Liver (tissue), 9 donors: ENCODE measurements around the gene TMEM236. TPM values are rescaled to one million over a fixed set of nuclear protein-coding genes. Genes with fewer than 3 reads are reported as not detected.

Experiments
- DNase-seq: peaks from one replicate; pipeline ENCODE4 v3.0.0-alpha.2; 2017; ENCODE audit warnings: low spot score
- H3K27ac ChIP-seq, 2 donors: one replicate each; pipeline ENCODE4 v1.7.0; 2013; ENCODE audit warnings: inconsistent platforms in 2 of 2, low read length in 2 of 2, control low read depth in 1 of 2, low read depth in 1 of 2, mild to moderate bottlenecking in 1 of 2
- H3K27me3 ChIP-seq, 4 donors: one replicate each; pipeline versions ENCODE4 v1.6.1 to v1.7.0; 2013; ENCODE audit warnings: low read length in 3 of 4, inconsistent platforms in 1 of 4, mild to moderate bottlenecking in 1 of 4, moderate library complexity in 1 of 4; ENCODE audit not compliant: control insufficient read depth in 4 of 4, insufficient read depth in 4 of 4
- H3K36me3 ChIP-seq, 4 donors: one replicate each; pipeline versions ENCODE4 v1.6.1 to v1.7.0; 2013; ENCODE audit warnings: low read length in 3 of 4, mild to moderate bottlenecking in 3 of 4, low read depth in 1 of 4, moderate library complexity in 1 of 4; ENCODE audit not compliant: control insufficient read depth in 4 of 4, insufficient read depth in 3 of 4
- H3K4me1 ChIP-seq, 4 donors: one replicate each; pipeline versions ENCODE4 v1.6.1 to v1.7.0; 2013; ENCODE audit warnings: low read length in 3 of 4, mild to moderate bottlenecking in 3 of 4, moderate library complexity in 1 of 4; ENCODE audit not compliant: control insufficient read depth in 4 of 4, insufficient read depth in 4 of 4
- H3K4me3 ChIP-seq, 3 donors: one replicate each; pipeline versions ENCODE4 v1.6.1 to v1.7.0; 2013; ENCODE audit warnings: low read length in 3 of 3, control low read depth in 1 of 3, low read depth in 1 of 3, mild to moderate bottlenecking in 1 of 3
- H3K9ac ChIP-seq, 2 donors: one replicate each; pipeline ENCODE4 v1.7.0; 2013; ENCODE audit warnings: low read length in 2 of 2, mild to moderate bottlenecking in 2 of 2, moderate library complexity in 2 of 2, control low read depth in 1 of 2, low read depth in 1 of 2
- H3K9me3 ChIP-seq, 4 donors: one replicate each; pipeline versions ENCODE4 v1.6.1 to v1.7.0; 2013; ENCODE audit warnings: low read length in 3 of 4; ENCODE audit not compliant: control insufficient read depth in 4 of 4
- ATF3 ChIP-seq: IDR thresholded peaks from 2 replicates; pipeline ENCODE4 v1.6.1; 2016; ENCODE audit warnings: antibody characterized with exemption
- FOXA1 ChIP-seq: IDR thresholded peaks from 2 replicates; pipeline ENCODE4 v1.6.1; 2016; ENCODE audit warnings: antibody characterized with exemption
- FOXA2 ChIP-seq: IDR thresholded peaks from 2 replicates; pipeline ENCODE4 v1.6.1; 2016; ENCODE audit warnings: antibody characterized with exemption
- HNF4A ChIP-seq, 2 donors: conservative IDR thresholded peaks; 2 replicates each; pipeline ENCODE4 v1.6.1; 2016; ENCODE audit warnings: antibody characterized with exemption in 2 of 2, mild to moderate bottlenecking in 2 of 2
- JUND ChIP-seq, 2 donors: IDR thresholded peaks; 2 replicates each; pipeline ENCODE4 v1.6.1; 2016; ENCODE audit warnings: antibody characterized with exemption in 2 of 2
- MAX ChIP-seq: IDR thresholded peaks from 2 replicates; pipeline ENCODE4 v1.6.1; 2016; ENCODE audit warnings: antibody characterized with exemption
- RXRA ChIP-seq, 2 donors: IDR thresholded peaks; 2 replicates each; pipeline ENCODE4 v1.6.1; 2017 to 2018; ENCODE audit warnings: antibody characterized with exemption in 2 of 2, mild to moderate bottlenecking in 1 of 2
- SP1 ChIP-seq: IDR thresholded peaks from 2 replicates; pipeline ENCODE4 v1.6.1; 2018; ENCODE audit warnings: antibody characterized with exemption, mild to moderate bottlenecking
- YY1 ChIP-seq: IDR thresholded peaks from 2 replicates; pipeline ENCODE4 v1.6.1; 2016; ENCODE audit warnings: antibody characterized with exemption, mild to moderate bottlenecking
- WGBS: extraction: QIAGEN DNeasy Blood & Tissue Kit; methylation state at CpG from one replicate; pipeline ENCODE4 v1.1.7; 2013; 5-methylcytosine and 5-hydroxymethylcytosine counted together
- polyA plus RNA-seq, 2 donors: library from polyadenylated mRNA; stranded (reverse) in 1 of 2; unstranded in 1 of 2; fragments of 200-250 nt in 1 of 2; fragments of >200 nt in 1 of 2; fragmentation: Nextera tagmentation in 1 of 2; extraction: Ambion mirVana in 1 of 2; gene quantifications; one replicate each; pipeline versions ENCODE4 v1.2.1 to v1.2.3, GENCODE V29; 2013 to 2015
- total RNA-seq, 2 donors: library from RNA; depleted of rRNA; stranded (reverse); fragments of >200 nt; gene quantifications; one replicate each; pipeline ENCODE4 v1.2.3, GENCODE V29; 2014
- TF ChIP-seq, protein P1 (sequence below): fragments of 150-350 bp; IDR thresholded peaks from 2 replicates; pipeline ENCODE4 v1.5.1; 2017; ENCODE audit warnings: improper control_type of control experiment, low read depth, low read length; ENCODE audit not compliant: missing input control
- TF ChIP-seq, protein P2 (sequence below): IDR thresholded peaks from 2 replicates; pipeline ENCODE4 v1.6.1; 2016; ENCODE audit warnings: antibody characterized with exemption, mild to moderate bottlenecking
- donor health status: healthy.
- donor health status: healthy.
- donor health status: healthy.
- donor health status: healthy.
- donor health status: healthy.

TMEM236 gene
- total and polyA plus RNA-seq, 4 donors: 0.07 to 0.28 (median 0.12) TPM

DNA sequence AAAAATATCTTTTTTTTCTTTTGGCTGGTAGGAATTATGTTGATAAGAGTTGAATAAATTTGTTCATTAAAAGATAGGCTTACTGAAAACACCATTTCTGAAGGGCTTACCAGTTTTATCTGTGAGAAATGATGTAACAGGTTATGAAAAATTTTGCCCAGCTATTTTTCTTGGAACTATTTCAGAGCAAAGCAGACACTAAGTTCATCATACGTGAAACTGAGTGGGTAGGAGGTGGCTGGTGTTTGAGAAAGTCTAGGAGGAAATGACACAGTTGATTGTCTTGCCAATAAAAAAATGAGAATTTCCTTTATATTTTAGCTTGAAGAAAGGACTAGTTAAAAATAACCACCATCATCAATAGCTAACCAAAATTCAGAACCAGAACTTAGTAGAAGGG, 51.0 kb downstream of the TMEM236 start:
- H3K27ac ChIP-seq: no peak overlapping the region
- H3K9me3 ChIP-seq: no peaks in the 10 kb centered on the region
- no peak for DNase-seq
- WGBS: 30% methylated on average over 1 of the region's 1 CpG
- H3K36me3 ChIP-seq: no peaks in the 10 kb centered on the region
- no peaks in the 10 kb centered on the region for H3K4me1 ChIP-seq
- no peak overlapping the region for H3K9ac ChIP-seq
- H3K4me3 ChIP-seq: no peak overlapping the region
- H3K27me3 ChIP-seq: no peaks in the 10 kb centered on the region
- TF ChIP-seq SP1 (no peak), RXRA (IDR thresholded peaks at IDR 0.05) (no peak), FOXA1 (no peak), YY1 (no peak), HNF4A (conservative IDR thresholded peaks at IDR 0.05) (no peak)
- TF ChIP-seq, protein P1, sequence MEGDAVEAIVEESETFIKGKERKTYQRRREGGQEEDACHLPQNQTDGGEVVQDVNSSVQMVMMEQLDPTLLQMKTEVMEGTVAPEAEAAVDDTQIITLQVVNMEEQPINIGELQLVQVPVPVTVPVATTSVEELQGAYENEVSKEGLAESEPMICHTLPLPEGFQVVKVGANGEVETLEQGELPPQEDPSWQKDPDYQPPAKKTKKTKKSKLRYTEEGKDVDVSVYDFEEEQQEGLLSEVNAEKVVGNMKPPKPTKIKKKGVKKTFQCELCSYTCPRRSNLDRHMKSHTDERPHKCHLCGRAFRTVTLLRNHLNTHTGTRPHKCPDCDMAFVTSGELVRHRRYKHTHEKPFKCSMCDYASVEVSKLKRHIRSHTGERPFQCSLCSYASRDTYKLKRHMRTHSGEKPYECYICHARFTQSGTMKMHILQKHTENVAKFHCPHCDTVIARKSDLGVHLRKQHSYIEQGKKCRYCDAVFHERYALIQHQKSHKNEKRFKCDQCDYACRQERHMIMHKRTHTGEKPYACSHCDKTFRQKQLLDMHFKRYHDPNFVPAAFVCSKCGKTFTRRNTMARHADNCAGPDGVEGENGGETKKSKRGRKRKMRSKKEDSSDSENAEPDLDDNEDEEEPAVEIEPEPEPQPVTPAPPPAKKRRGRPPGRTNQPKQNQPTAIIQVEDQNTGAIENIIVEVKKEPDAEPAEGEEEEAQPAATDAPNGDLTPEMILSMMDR: no peak
- TF ChIP-seq, protein P2, sequence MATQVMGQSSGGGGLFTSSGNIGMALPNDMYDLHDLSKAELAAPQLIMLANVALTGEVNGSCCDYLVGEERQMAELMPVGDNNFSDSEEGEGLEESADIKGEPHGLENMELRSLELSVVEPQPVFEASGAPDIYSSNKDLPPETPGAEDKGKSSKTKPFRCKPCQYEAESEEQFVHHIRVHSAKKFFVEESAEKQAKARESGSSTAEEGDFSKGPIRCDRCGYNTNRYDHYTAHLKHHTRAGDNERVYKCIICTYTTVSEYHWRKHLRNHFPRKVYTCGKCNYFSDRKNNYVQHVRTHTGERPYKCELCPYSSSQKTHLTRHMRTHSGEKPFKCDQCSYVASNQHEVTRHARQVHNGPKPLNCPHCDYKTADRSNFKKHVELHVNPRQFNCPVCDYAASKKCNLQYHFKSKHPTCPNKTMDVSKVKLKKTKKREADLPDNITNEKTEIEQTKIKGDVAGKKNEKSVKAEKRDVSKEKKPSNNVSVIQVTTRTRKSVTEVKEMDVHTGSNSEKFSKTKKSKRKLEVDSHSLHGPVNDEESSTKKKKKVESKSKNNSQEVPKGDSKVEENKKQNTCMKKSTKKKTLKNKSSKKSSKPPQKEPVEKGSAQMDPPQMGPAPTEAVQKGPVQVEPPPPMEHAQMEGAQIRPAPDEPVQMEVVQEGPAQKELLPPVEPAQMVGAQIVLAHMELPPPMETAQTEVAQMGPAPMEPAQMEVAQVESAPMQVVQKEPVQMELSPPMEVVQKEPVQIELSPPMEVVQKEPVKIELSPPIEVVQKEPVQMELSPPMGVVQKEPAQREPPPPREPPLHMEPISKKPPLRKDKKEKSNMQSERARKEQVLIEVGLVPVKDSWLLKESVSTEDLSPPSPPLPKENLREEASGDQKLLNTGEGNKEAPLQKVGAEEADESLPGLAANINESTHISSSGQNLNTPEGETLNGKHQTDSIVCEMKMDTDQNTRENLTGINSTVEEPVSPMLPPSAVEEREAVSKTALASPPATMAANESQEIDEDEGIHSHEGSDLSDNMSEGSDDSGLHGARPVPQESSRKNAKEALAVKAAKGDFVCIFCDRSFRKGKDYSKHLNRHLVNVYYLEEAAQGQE: no peak

DNA sequence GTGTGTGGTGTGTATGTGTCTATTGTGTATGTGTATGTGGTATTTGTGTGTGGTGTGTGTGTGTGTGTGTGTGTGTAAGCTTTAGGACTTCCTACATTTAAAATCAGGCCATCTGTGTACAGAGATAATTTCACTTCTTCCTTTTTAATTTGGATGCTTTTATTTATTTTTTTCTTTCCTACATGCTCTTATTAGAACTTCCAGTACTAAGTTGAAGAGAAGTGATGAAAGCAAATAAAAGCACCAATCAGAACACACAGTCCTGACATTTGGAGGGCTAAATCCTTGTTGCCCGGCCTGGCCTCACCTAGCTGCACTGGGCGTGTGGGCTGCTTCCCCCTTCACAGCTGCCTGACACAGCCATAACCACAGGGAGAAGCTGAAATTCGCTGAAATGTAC, 53.3 kb downstream of the TMEM236 start:
- Histone ChIP-seq H3K27me3 (no peaks in the 10 kb centered on the region), H3K9ac (no peak overlapping the region), H3K27ac (no peak overlapping the region), H3K4me3 (no peak overlapping the region), H3K4me1 (no peaks in the 10 kb centered on the region), H3K9me3 (no peaks in the 10 kb centered on the region), H3K36me3 (no peaks in the 10 kb centered on the region)
- WGBS: 57% methylated on average over 3 of the region's 3 CpGs
- TF ChIP-seq SP1 (no peak), JUND (IDR thresholded peaks at IDR 0.05) (no peak)
- no peak for DNase-seq

DNA sequence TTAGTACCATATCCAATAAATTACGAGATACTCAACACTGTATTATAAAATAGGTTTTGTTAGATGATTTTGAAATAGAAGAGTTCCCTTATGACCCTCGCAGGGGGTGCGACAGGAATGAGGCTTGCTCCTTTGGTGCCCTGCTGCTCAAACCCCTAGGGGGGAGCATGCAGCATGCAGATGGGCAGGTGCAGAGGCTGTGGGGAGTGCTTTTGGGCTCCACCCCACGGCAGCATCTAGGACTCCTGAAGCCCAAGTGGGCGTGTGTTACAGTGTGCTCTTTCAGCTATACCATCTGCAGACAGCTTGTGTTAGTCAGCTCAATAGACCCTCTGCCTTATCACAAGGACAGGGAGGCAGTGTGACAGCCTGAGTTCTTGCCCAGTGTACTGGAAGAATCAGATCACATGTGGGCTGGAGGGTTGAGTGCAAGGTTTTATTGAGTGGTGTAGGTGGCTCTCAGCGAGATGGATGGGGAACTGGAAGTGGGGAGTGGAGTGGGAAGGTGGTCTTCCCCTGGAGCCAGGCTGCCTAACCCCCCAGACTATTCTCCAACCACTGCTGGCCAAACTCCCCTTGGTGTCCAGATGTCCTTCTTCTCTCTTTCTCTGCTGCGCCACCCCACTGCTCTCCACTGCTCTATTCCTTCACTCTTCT, 54.0 kb downstream of the TMEM236 start:
- no peak for TF ChIP-seq MAX
- TF ChIP-seq ATF3: no peak
- TF ChIP-seq FOXA2: no peak
- TF ChIP-seq JUND (IDR thresholded peaks at IDR 0.05): no peak
- TF ChIP-seq FOXA1: no peak
- no peak overlapping the region for H3K9ac ChIP-seq
- DNase-seq: no peak
- H3K4me1 ChIP-seq: no peaks in the 10 kb centered on the region
- H3K9me3 ChIP-seq: no peaks in the 10 kb centered on the region
- WGBS: 51% methylated on average over 7 of the region's 7 CpGs
- H3K4me3 ChIP-seq: no peak overlapping the region
- no peaks in the 10 kb centered on the region for H3K27me3 ChIP-seq
- no peaks in the 10 kb centered on the region for H3K36me3 ChIP-seq
- H3K27ac ChIP-seq: no peak overlapping the region
